Parathyroid adenoma (tissue), 2 donors: ENCODE data around the gene PNMA1.

Source experiments
- H2AFZ ChIP-seq: fragments of 300-600 bp; sonication (generic); one replicate; pipeline ENCODE4 v1.7.0; 2017; ENCODE audit warnings: antibody characterized with exemption, mild to moderate bottlenecking
- H3K27ac ChIP-seq: fragments of 300-600 bp; sonication (generic); one replicate; pipeline ENCODE4 v1.7.0; 2017
- H3K27me3 ChIP-seq: fragments of 300-600 bp; sonication (generic); one replicate; pipeline ENCODE4 v1.7.0; 2017; ENCODE audit warnings: low read length; ENCODE audit not compliant: control insufficient read depth, insufficient read depth
- H3K36me3 ChIP-seq: fragments of 300-600 bp; sonication (generic); one replicate; pipeline ENCODE4 v1.7.0; 2017; ENCODE audit warnings: low read length; ENCODE audit not compliant: control insufficient read depth, insufficient read depth
- H3K4me1 ChIP-seq: fragments of 300-600 bp; sonication (generic); one replicate; pipeline ENCODE4 v1.7.0; 2017; ENCODE audit warnings: control low read depth
- H3K4me2 ChIP-seq: fragments of 300-600 bp; sonication (generic); one replicate; pipeline ENCODE4 v1.7.0; 2017; ENCODE audit warnings: low read length
- H3K4me3 ChIP-seq: fragments of 300-600 bp; sonication (generic); one replicate; pipeline ENCODE4 v1.7.0; 2017; ENCODE audit warnings: low read depth, low read length
- H3K79me2 ChIP-seq: fragments of 300-600 bp; sonication (generic); one replicate; pipeline ENCODE4 v1.7.0; 2017; ENCODE audit warnings: control low read depth
- H3K9ac ChIP-seq: fragments of 300-600 bp; sonication (generic); one replicate; pipeline ENCODE4 v1.7.0; 2017; ENCODE audit warnings: mild to moderate bottlenecking
- H3K9me3 ChIP-seq: fragments of 300-600 bp; sonication (generic); one replicate; pipeline ENCODE4 v1.7.0; 2017; ENCODE audit warnings: low read length; ENCODE audit not compliant: control insufficient read depth
- CTCF ChIP-seq: fragments of 300-600 bp; sonication (generic); IDR thresholded peaks from one replicate; pipeline ENCODE4 v1.7.0; 2017; ENCODE audit warnings: antibody characterized with exemption, mild to moderate bottlenecking
- donor health status: primary hyperparathyroidism.

Gene PNMA1

GRCh38 chr14:73721101-73721821 is 7.1 kb upstream of the PNMA1 start:
- TF ChIP-seq CTCF: no peak
- Histone ChIP-seq H3K4me1 (peaks cover 2% of the 10 kb centered on the region), H3K27me3 (no peaks in the 10 kb centered on the region), H2AFZ (no peak overlapping the region), H3K4me3 (no peak overlapping the region), H3K27ac (no peak overlapping the region), H3K4me2 (no peak overlapping the region), H3K36me3 (no peaks in the 10 kb centered on the region), H3K79me2 (peaks cover 8% of the 10 kb centered on the region), H3K9ac (no peak overlapping the region), H3K9me3 (no peaks in the 10 kb centered on the region)

GRCh38 chr14:73720636-73721035 is 6.5 kb upstream of the PNMA1 start:
- no peak overlapping the region for H3K9ac ChIP-seq
- no peaks in the 10 kb centered on the region for H3K36me3 ChIP-seq
- peaks cover 2% of the 10 kb centered on the region for H3K79me2 ChIP-seq
- H3K27ac ChIP-seq: no peak overlapping the region
- no peak overlapping the region for H3K4me2 ChIP-seq
- TF ChIP-seq CTCF: no peak
- no peak overlapping the region for H2AFZ ChIP-seq
- H3K27me3 ChIP-seq: no peaks in the 10 kb centered on the region
- no peaks in the 10 kb centered on the region for H3K4me1 ChIP-seq
- no peaks in the 10 kb centered on the region for H3K9me3 ChIP-seq
- H3K4me3 ChIP-seq: no peak overlapping the region

- no peaks in the 10 kb centered on the region for H3K27me3 ChIP-seq
- no peak overlapping the region for H3K27ac ChIP-seq
- no peak for TF ChIP-seq CTCF
- no peak overlapping the region for H3K9ac ChIP-seq
- H3K9me3 ChIP-seq: no peaks in the 10 kb centered on the region
- no peak overlapping the region for H3K4me2 ChIP-seq
- H3K36me3 ChIP-seq: no peaks in the 10 kb centered on the region
- no peak overlapping the region for H2AFZ ChIP-seq
- no peak overlapping the region for H3K4me3 ChIP-seq
- H3K79me2 ChIP-seq: no peaks in the 10 kb centered on the region
- peaks cover 2% of the 10 kb centered on the region for H3K4me1 ChIP-seq
Measured at GRCh38 chr14:73719791-73720190, 5.6 kb upstream of the PNMA1 start.

- no peak overlapping the region for H3K27ac ChIP-seq
- H3K79me2 ChIP-seq: no peaks in the 10 kb centered on the region
- no peaks in the 10 kb centered on the region for H3K27me3 ChIP-seq
- H3K4me2 ChIP-seq: no peak overlapping the region
- H2AFZ ChIP-seq: no peak overlapping the region
- no peak overlapping the region for H3K4me3 ChIP-seq
- no peaks in the 10 kb centered on the region for H3K9me3 ChIP-seq
- TF ChIP-seq CTCF: no peak
- H3K9ac ChIP-seq: no peak overlapping the region
- H3K36me3 ChIP-seq: no peaks in the 10 kb centered on the region
- H3K4me1 ChIP-seq: peaks cover 6% of the 10 kb centered on the region
Measured at GRCh38 chr14:73719361-73719760, 5.2 kb upstream of the PNMA1 start.
